ENCODE data around the gene TM9SF2. TPM values are rescaled to one million over a fixed set of nuclear protein-coding genes. Genes with fewer than 3 reads are reported as not detected.

Gene TM9SF2
- polyA plus RNA-seq, 3 donors: 186 to 198 (median 190) TPM

- no peak for DNase-seq
Measured at GRCh38 chr13:99572921-99573320, 71.6 kb downstream of the TM9SF2 start.

DNA sequence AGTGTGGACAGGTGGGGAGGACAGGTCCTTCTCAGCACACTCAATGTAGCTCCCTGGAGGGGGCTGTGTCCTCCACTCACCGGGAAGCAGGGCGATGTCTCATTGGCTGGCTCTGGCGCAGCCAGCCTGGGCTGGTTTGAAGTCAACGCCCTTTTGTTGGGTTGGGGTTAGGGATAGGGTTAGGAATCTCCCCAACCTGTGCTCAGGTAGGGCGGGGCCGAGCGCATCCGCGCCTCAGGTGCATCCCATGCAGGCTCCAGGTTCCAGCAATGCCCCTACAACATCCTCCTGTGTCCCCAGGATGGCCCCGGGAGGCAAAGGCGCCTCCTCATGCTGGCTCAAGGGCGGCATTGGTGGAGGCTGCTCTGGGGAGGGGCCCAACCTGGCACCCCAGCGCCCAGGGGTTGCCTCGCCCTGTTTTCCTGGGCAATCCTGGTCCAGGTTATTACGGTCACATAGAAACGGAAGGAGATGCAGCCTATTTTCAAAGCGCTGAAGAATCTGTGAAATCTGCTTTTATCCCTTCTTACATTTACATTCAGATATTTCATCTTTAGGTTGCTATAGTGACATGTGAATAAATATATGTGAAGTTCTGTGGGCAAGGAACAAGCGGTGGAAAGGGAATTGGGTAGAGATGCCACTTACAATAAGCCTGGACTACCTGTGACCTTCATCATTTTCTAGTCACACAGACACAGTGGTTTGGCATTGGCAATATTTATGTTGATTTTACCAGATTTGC, 74.3 kb downstream of the TM9SF2 start:
- DNase-seq: no peak

- DNase-seq: no peak
Measured at GRCh38 chr13:99577934-99578917, 77.0 kb downstream of the TM9SF2 start.

GRCh38 chr13:99580500-99581268, 79.4 kb downstream of the TM9SF2 start:
- DNase-seq: no peak

DNA sequence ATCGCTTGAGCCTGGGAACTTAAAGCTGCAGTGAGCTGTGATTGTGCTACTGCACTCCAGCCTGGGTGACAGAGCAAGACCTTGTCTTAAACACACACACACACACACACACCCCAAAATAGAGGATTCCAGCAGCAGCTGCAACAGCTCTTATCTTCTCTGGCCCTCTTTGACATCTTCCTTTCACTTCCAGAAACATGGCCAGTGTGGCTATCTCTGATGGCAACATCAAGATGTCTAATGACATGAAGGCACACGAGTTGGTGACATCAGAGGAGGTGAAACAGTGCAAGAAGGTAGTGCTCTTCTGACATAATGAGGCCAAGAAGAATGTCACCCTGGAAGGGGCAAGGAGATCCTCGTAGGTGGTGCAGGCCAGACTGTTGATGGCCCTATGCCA, 81.2 kb downstream of the TM9SF2 start:
- DNase-seq: no peak

GRCh38 chr13:99585609-99586008, 84.3 kb downstream of the TM9SF2 start:
- no peak for DNase-seq

- no peak for DNase-seq
Measured at GRCh38 chr13:99587021-99587420, 85.7 kb downstream of the TM9SF2 start.

DNA sequence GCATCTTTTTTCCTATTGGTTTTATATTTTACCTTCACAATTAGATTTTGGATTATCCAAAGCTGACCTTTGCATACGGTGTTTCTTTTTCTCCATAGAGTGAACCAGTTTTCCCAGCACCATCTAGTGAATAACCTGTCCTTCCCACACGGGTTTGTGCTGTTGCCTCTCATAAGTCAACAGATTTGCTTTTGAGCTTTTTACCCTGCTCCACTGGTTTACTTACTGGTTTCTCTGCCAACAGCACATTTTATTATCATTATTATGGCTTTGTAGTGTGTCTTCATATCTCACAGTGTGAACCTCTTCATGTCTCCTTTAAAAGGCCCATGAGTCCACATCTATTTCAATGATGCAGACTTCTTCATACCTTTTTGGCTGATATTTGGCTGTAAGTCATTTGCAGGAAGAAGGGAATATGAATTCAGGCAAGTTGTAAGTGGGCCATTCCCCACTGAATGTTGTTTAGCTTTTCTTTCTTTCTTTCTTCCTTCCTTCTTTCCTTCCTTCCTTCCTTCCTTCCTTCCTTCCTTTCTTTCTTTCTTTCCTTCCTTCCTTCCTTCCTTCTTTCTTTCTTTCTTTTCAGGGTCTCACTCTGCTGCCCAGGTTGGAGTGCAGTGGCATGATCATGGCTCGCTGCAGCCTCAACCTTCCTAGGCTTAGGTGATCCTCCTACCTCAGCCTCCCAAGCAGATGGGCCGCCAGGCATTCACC, 86.8 kb downstream of the TM9SF2 start:
- no peak for DNase-seq

- no peak for DNase-seq
Measured at GRCh38 chr13:99589575-99589974, 88.3 kb downstream of the TM9SF2 start.

GRCh38 chr13:99590519-99591011, 89.3 kb downstream of the TM9SF2 start:
- no peak for DNase-seq

DNA sequence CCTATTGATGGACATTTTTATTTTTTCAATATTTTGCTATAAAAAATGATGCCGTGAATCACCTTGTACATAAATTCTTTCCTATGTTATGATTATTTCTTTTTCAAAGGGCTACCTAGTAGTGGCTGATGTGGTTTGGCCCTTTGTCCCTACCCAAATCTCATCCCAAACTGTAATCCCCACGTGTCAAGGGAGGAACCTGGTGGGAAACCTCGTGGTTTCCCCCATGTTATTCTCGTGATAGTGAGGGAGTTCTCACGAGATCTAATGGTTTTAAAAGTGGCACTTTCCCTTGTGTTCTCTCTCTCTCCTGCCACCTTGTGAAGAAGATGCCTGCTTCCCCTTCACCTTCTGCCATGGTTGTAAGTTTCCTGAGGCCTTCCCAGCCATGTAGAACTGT, 94.9 kb downstream of the TM9SF2 start:
- DNase-seq: no peak

DNA sequence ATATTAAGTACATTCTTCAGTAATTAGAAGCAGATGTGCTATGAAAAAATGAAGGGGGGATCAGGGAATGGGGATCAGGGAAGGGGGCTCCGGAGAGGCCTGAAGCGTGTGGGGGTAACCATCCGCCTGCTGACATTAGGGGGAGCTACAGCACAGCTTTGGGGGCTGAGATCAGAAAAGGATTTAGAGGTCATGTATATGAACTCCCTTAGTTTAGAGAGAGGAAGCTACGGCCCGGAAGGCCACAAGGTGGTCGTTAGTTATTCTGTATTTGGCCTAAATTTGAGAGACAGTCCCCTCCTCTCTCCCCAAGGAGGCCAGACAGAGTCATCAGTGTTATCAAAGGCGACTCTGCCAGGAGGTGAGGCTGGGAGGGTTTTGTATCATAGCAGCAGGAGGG, 99.0 kb downstream of the TM9SF2 start:
- no peak for DNase-seq

DNA sequence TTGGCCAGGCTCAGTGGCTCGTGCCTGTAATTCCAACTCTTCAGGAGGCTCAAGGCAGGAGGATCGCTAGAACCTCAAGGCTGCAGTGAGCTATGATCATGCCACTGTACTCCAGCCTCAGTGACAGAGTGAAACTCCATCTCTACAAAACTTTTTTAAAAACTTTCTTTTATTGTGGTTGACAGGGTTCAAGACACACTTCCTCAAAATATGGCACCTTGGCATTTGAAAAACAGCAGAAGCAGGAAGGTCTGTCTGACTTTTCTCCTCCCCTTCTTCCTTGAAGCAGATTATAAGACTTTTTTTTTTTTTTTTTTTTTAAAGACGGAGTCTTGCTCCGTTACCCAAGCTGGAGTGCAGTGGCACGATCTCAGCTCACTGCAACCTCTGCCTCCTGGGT, 100.3 kb downstream of the TM9SF2 start:
- DNase-seq: no peak

DNA sequence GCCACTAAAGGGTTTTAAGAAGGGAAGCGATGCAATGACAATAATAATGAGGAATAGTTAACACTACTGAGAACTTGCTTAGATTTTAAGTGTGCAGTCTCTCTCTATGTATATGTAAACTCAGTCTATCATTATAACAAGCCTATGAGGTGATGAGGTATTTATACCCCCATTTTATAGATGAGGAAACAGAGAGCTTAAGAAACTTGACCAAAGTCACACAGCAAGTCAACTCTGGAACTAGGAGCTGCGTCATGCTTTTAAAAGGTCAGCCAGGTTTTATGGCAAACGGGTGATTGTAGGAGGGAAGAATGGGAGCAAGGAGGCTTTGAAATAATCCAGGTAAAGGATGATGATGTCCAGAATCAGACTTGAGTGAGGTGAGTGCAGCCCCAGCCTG, 103.4 kb downstream of the TM9SF2 start:
- no peak for DNase-seq

GRCh38 chr13:99605420-99606323, 104.4 kb downstream of the TM9SF2 start:
- no peak for DNase-seq

GRCh38 chr13:99606324-99607066, 105.2 kb downstream of the TM9SF2 start, which contains the start of gene CLYBL:
CLYBL (plus strand) TSS chr13:99606690.
- DNase-seq: peak; percentile 81

- no peak for DNase-seq
Measured at GRCh38 chr13:99608345-99608744, 107.1 kb downstream of the TM9SF2 start.

DNA sequence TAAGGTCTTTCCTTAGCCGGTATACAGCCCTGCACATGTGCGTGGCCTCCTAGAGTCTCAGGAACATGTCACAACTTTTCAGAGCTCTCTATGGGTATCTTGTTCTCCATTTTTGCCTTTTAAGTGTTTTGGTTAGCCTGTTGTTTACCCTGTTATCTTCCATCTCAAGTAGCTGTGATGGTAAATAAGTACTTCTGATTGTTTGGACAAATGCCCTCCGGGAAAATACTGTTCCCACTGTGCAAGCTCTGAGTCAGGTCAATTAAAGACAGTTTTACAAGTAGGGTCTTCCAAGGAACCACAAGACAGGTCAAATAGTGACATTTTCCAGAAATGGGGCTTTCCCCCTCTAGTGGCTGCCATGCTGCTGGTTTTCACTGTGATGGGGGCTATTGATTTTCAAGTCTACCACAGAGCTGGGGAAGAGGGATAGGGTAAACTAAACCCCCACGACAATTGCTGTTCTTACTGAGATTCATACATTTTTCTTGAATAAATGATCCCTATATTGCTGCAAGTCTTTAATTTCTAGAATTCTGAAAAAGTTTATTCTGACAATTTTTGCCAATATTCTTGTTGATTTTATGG, 109.5 kb downstream of the TM9SF2 start:
- no peak for DNase-seq

All from renal pelvis (tissue), 4 donors.